OCI-LY1 (cell line): ENCODE data around the gene PHOSPHO1.

Experiments
- H2AFZ ChIP-seq: fragments of 200-600 bp; sonication (generic), shearing (Covaris generic); 2 replicates; pipeline ENCODE4 v1.6.0; 2014; ENCODE audit warnings: antibody characterized with exemption, mild to moderate bottlenecking, low read length
- H3F3A ChIP-seq: fragments of 200-600 bp; sonication (generic), shearing (Covaris generic); 2 replicates; pipeline ENCODE4 v1.6.0; 2014; ENCODE audit warnings: mild to moderate bottlenecking, antibody characterized with exemption, low read length, moderate library complexity; ENCODE audit not compliant: insufficient read depth
- H3K27ac ChIP-seq: fragments of 200-600 bp; sonication (generic); 2 replicates; pipeline ENCODE4 v1.5.1; 2014; ENCODE audit warnings: low read length, mixed run types, mild to moderate bottlenecking, low read depth; ENCODE audit not compliant: poor library complexity, severe bottlenecking
- H3K27me3 ChIP-seq: fragments of 200-600 bp; sonication (generic); 2 replicates; pipeline ENCODE4 v1.6.0; 2014; ENCODE audit warnings: antibody characterized with exemption, mild to moderate bottlenecking, low read length, moderate library complexity; ENCODE audit not compliant: insufficient read depth
- H3K36me3 ChIP-seq: fragments of 200-600 bp; sonication (generic); 2 replicates; pipeline ENCODE4 v1.6.1; 2014; ENCODE audit warnings: mild to moderate bottlenecking, antibody characterized with exemption, low read length, moderate library complexity, mixed read lengths; ENCODE audit not compliant: insufficient read depth
- H3K4me1 ChIP-seq: fragments of 200-600 bp; sonication (generic); 2 replicates; pipeline ENCODE4 v1.5.1; 2014; ENCODE audit warnings: mild to moderate bottlenecking, low read length, moderate library complexity; ENCODE audit not compliant: insufficient read depth, severe bottlenecking
- H3K4me2 ChIP-seq: fragments of 200-600 bp; sonication (generic), shearing (Covaris generic); 2 replicates; pipeline ENCODE4 v1.6.1; 2014; ENCODE audit warnings: low read length
- H3K4me3 ChIP-seq: fragments of 200-600 bp; sonication (generic); 2 replicates; pipeline ENCODE4 v1.5.1; 2014; ENCODE audit warnings: low read length, low read depth, mild to moderate bottlenecking, mixed read lengths; ENCODE audit not compliant: poor library complexity, severe bottlenecking
- H3K79me2 ChIP-seq: fragments of 200-600 bp; shearing (Covaris generic); 2 replicates; pipeline ENCODE4 v1.6.1; 2016; ENCODE audit warnings: mixed run types, low read length, mixed read lengths; ENCODE audit not compliant: insufficient read depth
- H3K9ac ChIP-seq: fragments of 200-600 bp; sonication (generic), shearing (Covaris generic); 2 replicates; pipeline ENCODE4 v1.6.1; 2014; ENCODE audit warnings: mild to moderate bottlenecking, low read length, mixed read lengths
- H3K9me2 ChIP-seq: fragments of 200-600 bp; sonication (generic), shearing (Covaris generic); 2 replicates; pipeline ENCODE4 v1.6.1; 2014; ENCODE audit warnings: low read depth, mild to moderate bottlenecking, low read length, mixed read lengths
- H3K9me3 ChIP-seq: fragments of 200-600 bp; shearing (Covaris generic); 2 replicates; pipeline ENCODE4 v1.6.1; 2014; ENCODE audit warnings: low read length, mixed read lengths
- H4K20me1 ChIP-seq: fragments of 200-600 bp; sonication (generic), shearing (Covaris generic); 2 replicates; pipeline ENCODE4 v1.6.0; 2016; ENCODE audit warnings: mild to moderate bottlenecking, low read length; ENCODE audit not compliant: insufficient read depth
- EZH2 ChIP-seq: fragments of 200-600 bp; sonication (generic), shearing (Covaris generic); IDR thresholded peaks from 2 replicates; pipeline ENCODE4 v1.8.0; 2017; ENCODE audit warnings: borderline replicate concordance, mixed run types, mild to moderate bottlenecking, antibody characterized with exemption, low read length, moderate library complexity, mixed read lengths
- TF ChIP-seq, protein P1 (sequence below): fragments of 200-600 bp; sonication (generic), shearing (Covaris generic); IDR thresholded peaks from 2 replicates; pipeline ENCODE4 v1.5.1; 2017; ENCODE audit warnings: mild to moderate bottlenecking, antibody characterized with exemption, low read length, moderate library complexity, mixed read lengths

The PHOSPHO1 gene

DNA sequence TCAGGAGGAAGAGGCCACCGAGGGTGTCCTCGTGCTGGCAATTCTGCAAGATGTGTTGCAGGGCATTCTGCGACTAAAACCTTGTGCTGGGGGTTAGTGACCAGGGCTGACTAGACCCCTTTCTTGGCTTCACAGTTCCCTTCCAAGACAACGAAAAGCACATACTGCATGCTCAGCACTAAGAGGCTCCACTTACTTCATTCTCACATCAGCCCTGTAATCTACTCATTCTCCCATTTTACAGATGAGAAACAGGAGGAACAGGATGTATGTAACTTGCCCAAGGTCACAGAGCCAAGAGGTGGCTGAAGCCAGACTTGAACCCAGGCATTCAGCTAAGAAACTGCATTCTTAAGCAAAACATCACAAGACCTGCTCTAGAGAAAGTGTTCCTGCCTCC, 5.3 kb upstream of the PHOSPHO1 start:
- Histone ChIP-seq H3K4me2 (no peak overlapping the region), H3K4me1 (peaks cover 6% of the 10 kb centered on the region), H3K4me3 (no peak overlapping the region), H3K9me2 (no peaks in the 10 kb centered on the region), H3K36me3 (no peaks in the 10 kb centered on the region), H3K27ac (no peak overlapping the region), H3F3A (no peaks in the 10 kb centered on the region), H3K79me2 (no peaks in the 10 kb centered on the region), H2AFZ (no peak overlapping the region), H4K20me1 (no peaks in the 10 kb centered on the region), H3K27me3 (peaks cover 9% of the 10 kb centered on the region; the same call in 1 of the 2 replicates), H3K9me3 (no peaks in the 10 kb centered on the region), H3K9ac (no peak overlapping the region)
- TF ChIP-seq, protein P1, sequence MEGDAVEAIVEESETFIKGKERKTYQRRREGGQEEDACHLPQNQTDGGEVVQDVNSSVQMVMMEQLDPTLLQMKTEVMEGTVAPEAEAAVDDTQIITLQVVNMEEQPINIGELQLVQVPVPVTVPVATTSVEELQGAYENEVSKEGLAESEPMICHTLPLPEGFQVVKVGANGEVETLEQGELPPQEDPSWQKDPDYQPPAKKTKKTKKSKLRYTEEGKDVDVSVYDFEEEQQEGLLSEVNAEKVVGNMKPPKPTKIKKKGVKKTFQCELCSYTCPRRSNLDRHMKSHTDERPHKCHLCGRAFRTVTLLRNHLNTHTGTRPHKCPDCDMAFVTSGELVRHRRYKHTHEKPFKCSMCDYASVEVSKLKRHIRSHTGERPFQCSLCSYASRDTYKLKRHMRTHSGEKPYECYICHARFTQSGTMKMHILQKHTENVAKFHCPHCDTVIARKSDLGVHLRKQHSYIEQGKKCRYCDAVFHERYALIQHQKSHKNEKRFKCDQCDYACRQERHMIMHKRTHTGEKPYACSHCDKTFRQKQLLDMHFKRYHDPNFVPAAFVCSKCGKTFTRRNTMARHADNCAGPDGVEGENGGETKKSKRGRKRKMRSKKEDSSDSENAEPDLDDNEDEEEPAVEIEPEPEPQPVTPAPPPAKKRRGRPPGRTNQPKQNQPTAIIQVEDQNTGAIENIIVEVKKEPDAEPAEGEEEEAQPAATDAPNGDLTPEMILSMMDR: no peak
- TF ChIP-seq EZH2: no peak

DNA sequence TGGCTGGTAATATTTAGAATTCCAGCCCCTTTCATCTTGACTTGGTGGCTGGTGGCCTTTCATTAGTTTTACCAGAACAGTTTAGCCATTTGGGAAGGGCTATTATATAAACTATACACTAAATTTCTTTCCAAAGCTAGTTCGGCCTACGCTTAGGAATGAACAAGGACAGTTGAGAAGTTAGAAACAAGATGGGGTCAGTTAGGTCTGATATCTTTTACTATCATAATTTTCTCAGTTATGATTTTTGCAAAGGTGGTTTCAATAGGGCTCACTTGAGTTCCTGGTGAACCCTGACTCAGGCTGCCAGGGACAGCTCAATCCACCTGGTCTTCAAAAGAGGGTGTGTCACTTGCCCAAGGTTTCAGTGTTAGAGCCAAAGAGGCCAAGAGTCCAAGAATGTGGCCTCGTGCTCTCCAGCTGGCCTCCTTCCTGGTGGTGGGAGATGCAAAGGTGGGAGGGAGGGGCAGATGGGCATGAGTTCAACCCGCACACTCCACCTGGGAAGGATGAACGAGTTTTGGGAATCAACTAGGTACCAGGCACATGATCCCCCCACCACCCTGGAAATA, 4.0 kb upstream of the PHOSPHO1 start:
- Histone ChIP-seq H3K4me1 (peaks cover 13% of the 10 kb centered on the region), H3K9me2 (no peaks in the 10 kb centered on the region), H3K4me3 (no peak overlapping the region), H3K36me3 (no peaks in the 10 kb centered on the region), H3K27ac (no peak overlapping the region), H3K9ac (no peak overlapping the region), H4K20me1 (no peaks in the 10 kb centered on the region), H3K27me3 (peaks cover 9% of the 10 kb centered on the region; the same call in 1 of the 2 replicates), H3F3A (no peaks in the 10 kb centered on the region), H3K4me2 (no peak overlapping the region), H2AFZ (no peak overlapping the region), H3K9me3 (no peaks in the 10 kb centered on the region), H3K79me2 (no peaks in the 10 kb centered on the region)
- TF ChIP-seq EZH2: no peak
- TF ChIP-seq, protein P1: no peak

DNA sequence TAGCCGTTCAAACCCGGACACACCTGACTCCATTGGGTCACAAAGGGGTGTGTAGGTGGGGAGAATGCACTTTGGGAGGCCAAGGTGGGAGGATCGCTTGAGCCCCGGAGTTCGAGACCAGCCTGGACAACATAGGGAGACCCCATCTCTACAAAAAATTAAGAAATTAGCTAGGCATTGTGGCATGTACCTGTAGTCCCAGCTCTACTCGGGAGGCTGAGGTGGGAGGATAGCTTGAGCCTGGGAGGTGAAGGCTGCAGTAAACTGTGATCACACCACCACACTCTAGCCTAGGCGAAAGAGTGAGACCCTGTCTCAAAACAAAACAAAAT, 942 bp upstream of the PHOSPHO1 start:
- Histone ChIP-seq H3K27ac (no peak overlapping the region), H4K20me1 (no peaks in the 10 kb centered on the region), H3K4me2 (peak overlapping the region; percentile 88), H3K4me3 (peak overlapping the region; percentile 61), H2AFZ (no peak overlapping the region), H3K27me3 (no peaks in the 10 kb centered on the region; the same call in 1 of the 2 replicates), H3F3A (no peaks in the 10 kb centered on the region), H3K36me3 (no peaks in the 10 kb centered on the region), H3K9me3 (no peaks in the 10 kb centered on the region), H3K9ac (no peak overlapping the region), H3K4me1 (peaks cover 13% of the 10 kb centered on the region), H3K79me2 (no peaks in the 10 kb centered on the region), H3K9me2 (no peaks in the 10 kb centered on the region)
- TF ChIP-seq EZH2: no peak
- TF ChIP-seq, protein P1: no peak
